Osteoblast (primary cell): Measurements from ENCODE around the gene UPP1. TPM values are rescaled to one million over a fixed set of nuclear protein-coding genes. Genes with fewer than 3 reads are reported as not detected.

Source experiments
- DNase-seq: peaks from one replicate; pipeline ENCODE4 v3.0.0; 2011; ENCODE audit warnings: low spot score, mixed read lengths; ENCODE audit not compliant: insufficient read length; ENCODE audit errors: missing footprints
- H2AFZ ChIP-seq: 2 replicates; pipeline ENCODE4 v1.6.0; 2011; ENCODE audit warnings: mild to moderate bottlenecking, low read length
- H3K27ac ChIP-seq: 2 replicates; pipeline ENCODE4 v1.5.1; 2011; ENCODE audit warnings: mild to moderate bottlenecking, low read depth, low read length, moderate library complexity
- H3K27me3 ChIP-seq: 2 replicates; pipeline ENCODE4 v1.6.0; 2012; ENCODE audit warnings: mild to moderate bottlenecking, control low read depth, inconsistent platforms, low read length, moderate library complexity; ENCODE audit not compliant: insufficient read depth
- H3K36me3 ChIP-seq: 2 replicates; pipeline ENCODE4 v1.5.1; 2011; ENCODE audit warnings: mild to moderate bottlenecking, low read length, control low read depth, moderate library complexity; ENCODE audit not compliant: insufficient read depth
- H3K4me1 ChIP-seq: 2 replicates; pipeline ENCODE4 v1.5.1; 2011; ENCODE audit warnings: mild to moderate bottlenecking, low read length, control low read depth, moderate library complexity; ENCODE audit not compliant: insufficient read depth
- H3K4me2 ChIP-seq: 2 replicates; pipeline ENCODE4 v1.6.0; 2011; ENCODE audit warnings: mild to moderate bottlenecking, low read length; ENCODE audit not compliant: insufficient read depth
- H3K4me3 ChIP-seq: fragments of 200-600 bp; sonication (generic); 3 replicates; pipeline ENCODE4 v1.5.1; 2012; ENCODE audit warnings: mild to moderate bottlenecking, low read length, inconsistent platforms; ENCODE audit not compliant: insufficient read depth
- H3K79me2 ChIP-seq: 2 replicates; pipeline ENCODE4 v1.6.0; 2012; ENCODE audit warnings: mild to moderate bottlenecking, low read length, control low read depth, inconsistent platforms; ENCODE audit not compliant: insufficient read depth
- H3K9me3 ChIP-seq: 2 replicates; pipeline ENCODE4 v1.5.1; 2011; ENCODE audit warnings: low read depth, low read length, control low read depth
- H4K20me1 ChIP-seq: 2 replicates; pipeline ENCODE4 v1.6.0; 2012; ENCODE audit warnings: mild to moderate bottlenecking, low read length, control low read depth; ENCODE audit not compliant: insufficient read depth
- total RNA-seq: library from RNA; depleted of rRNA; stranded (reverse); fragments of >200 nt; gene quantifications from 2 replicates; pipeline ENCODE4 v1.2.3, GENCODE V29; 2012
- TF ChIP-seq, protein P1 (sequence below): IDR thresholded peaks from 2 replicates; pipeline ENCODE4 v1.5.1; 2011; ENCODE audit warnings: mild to moderate bottlenecking, low read depth, low read length, moderate library complexity; ENCODE audit errors: extremely low read depth

UPP1 gene
- total RNA-seq, 1 donor: 35.5 TPM

GRCh38 chr7:48113275-48113674 is 24.2 kb downstream of the UPP1 start:
- H3K27me3 ChIP-seq: no peaks in the 10 kb centered on the region
- H3K27ac ChIP-seq: no peak overlapping the region
- DNase-seq: no peak
- no peaks in the 10 kb centered on the region for H4K20me1 ChIP-seq
- H3K4me2 ChIP-seq: no peak overlapping the region
- H3K4me3 ChIP-seq: no peak overlapping the region
- no peaks in the 10 kb centered on the region for H3K9me3 ChIP-seq
- TF ChIP-seq, protein P1, sequence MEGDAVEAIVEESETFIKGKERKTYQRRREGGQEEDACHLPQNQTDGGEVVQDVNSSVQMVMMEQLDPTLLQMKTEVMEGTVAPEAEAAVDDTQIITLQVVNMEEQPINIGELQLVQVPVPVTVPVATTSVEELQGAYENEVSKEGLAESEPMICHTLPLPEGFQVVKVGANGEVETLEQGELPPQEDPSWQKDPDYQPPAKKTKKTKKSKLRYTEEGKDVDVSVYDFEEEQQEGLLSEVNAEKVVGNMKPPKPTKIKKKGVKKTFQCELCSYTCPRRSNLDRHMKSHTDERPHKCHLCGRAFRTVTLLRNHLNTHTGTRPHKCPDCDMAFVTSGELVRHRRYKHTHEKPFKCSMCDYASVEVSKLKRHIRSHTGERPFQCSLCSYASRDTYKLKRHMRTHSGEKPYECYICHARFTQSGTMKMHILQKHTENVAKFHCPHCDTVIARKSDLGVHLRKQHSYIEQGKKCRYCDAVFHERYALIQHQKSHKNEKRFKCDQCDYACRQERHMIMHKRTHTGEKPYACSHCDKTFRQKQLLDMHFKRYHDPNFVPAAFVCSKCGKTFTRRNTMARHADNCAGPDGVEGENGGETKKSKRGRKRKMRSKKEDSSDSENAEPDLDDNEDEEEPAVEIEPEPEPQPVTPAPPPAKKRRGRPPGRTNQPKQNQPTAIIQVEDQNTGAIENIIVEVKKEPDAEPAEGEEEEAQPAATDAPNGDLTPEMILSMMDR: no peak
- H3K79me2 ChIP-seq: no peaks in the 10 kb centered on the region
- peaks cover 11% of the 10 kb centered on the region for H3K4me1 ChIP-seq
- H3K36me3 ChIP-seq: peaks cover 8% of the 10 kb centered on the region
- H2AFZ ChIP-seq: no peak overlapping the region

DNA sequence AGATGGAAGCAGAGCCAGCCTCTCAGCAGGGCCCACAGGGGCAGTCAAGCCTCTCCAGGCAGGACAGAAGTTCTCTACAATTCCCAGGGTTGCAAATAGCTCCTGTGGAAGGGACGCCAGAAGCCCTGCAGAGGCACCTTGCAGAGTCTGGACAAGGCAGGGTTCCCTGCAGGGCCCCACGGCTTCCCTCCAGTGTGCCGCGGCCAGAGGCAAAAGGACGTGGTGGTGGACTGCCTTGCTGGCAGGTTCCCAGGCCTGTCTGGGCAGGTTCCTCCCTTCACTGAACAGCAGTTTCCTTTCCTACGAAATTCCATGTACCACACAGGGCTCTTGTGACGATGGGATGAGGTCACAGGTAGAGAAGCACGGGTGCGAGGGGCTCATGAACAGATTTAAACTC is 25.1 kb downstream of the UPP1 start:
- H3K9me3 ChIP-seq: no peaks in the 10 kb centered on the region
- DNase-seq: no peak

GRCh38 chr7:48114589-48114988 is 25.5 kb downstream of the UPP1 start:
- H3K4me2 ChIP-seq: no peak overlapping the region
- H3K36me3 ChIP-seq: no peaks in the 10 kb centered on the region
- H4K20me1 ChIP-seq: no peaks in the 10 kb centered on the region
- DNase-seq: no peak
- no peak overlapping the region for H3K4me3 ChIP-seq
- no peak overlapping the region for H3K27ac ChIP-seq
- H3K27me3 ChIP-seq: peaks cover 7% of the 10 kb centered on the region
- TF ChIP-seq, protein P1: no peak
- no peaks in the 10 kb centered on the region for H3K79me2 ChIP-seq
- no peaks in the 10 kb centered on the region for H3K9me3 ChIP-seq
- H3K4me1 ChIP-seq: peaks cover 11% of the 10 kb centered on the region
- no peak overlapping the region for H2AFZ ChIP-seq

More for the DNA sequence above, 25.1 kb downstream of the UPP1 start:
- Histone ChIP-seq H3K79me2 (no peaks in the 10 kb centered on the region), H3K4me1 (peaks cover 11% of the 10 kb centered on the region), H3K27me3 (peaks cover 6% of the 10 kb centered on the region), H3K4me2 (no peak overlapping the region), H2AFZ (no peak overlapping the region), H3K27ac (no peak overlapping the region), H3K4me3 (no peak overlapping the region), H3K36me3 (no peaks in the 10 kb centered on the region), H4K20me1 (no peaks in the 10 kb centered on the region)
- TF ChIP-seq, protein P1: no peak

GRCh38 chr7:48116043-48116442 is 27.0 kb downstream of the UPP1 start:
- Histone ChIP-seq H3K4me2 (no peak overlapping the region), H3K27ac (no peak overlapping the region), H3K4me1 (peaks cover 11% of the 10 kb centered on the region), H3K4me3 (no peak overlapping the region), H3K27me3 (peaks cover 7% of the 10 kb centered on the region), H4K20me1 (no peaks in the 10 kb centered on the region), H3K9me3 (no peaks in the 10 kb centered on the region), H2AFZ (no peak overlapping the region), H3K79me2 (no peaks in the 10 kb centered on the region), H3K36me3 (no peaks in the 10 kb centered on the region)
- TF ChIP-seq, protein P1: no peak
- DNase-seq: no peak
